GM23338 (cell line): ENCODE results near the gene SMIM28. TPM values are rescaled to one million over a fixed set of nuclear protein-coding genes. Genes with fewer than 3 reads are reported as not detected.

Experiments
- ATAC-seq: fragments of 200-7000 bp; cut with Tn5 transposase; 3 replicates; pipeline ENCODE4 v1.9.1; 2020
- DNase-seq: peaks from one replicate; pipeline ENCODE4 v3.0.0-alpha.2; 2015; ENCODE audit warnings: low spot score
- H2AFZ ChIP-seq: fragments of 200-600 bp; sonication (generic); 2 replicates; pipeline ENCODE4 v1.8.0; 2016; ENCODE audit warnings: antibody characterized with exemption, mild to moderate bottlenecking, moderate library complexity
- H3F3A ChIP-seq: fragments of 200-600 bp; sonication (generic); replicated peaks from 2 replicates; pipeline ENCODE4 v1.8.0; 2017; ENCODE audit warnings: antibody characterized with exemption, mixed run types, low read depth
- H3K27ac ChIP-seq: fragments of 200-600 bp; sonication (generic); 2 replicates; pipeline ENCODE4 v1.6.1; 2016; ENCODE audit warnings: low read depth
- H3K27me3 ChIP-seq: fragments of 200-600 bp; sonication (generic); 2 replicates; pipeline ENCODE4 v1.8.0; 2016; ENCODE audit warnings: mild to moderate bottlenecking, mixed run types, moderate library complexity; ENCODE audit not compliant: insufficient read depth
- H3K36me3 ChIP-seq: fragments of 200-600 bp; sonication (generic); 2 replicates; pipeline ENCODE4 v1.8.0; 2016; ENCODE audit warnings: mild to moderate bottlenecking; ENCODE audit not compliant: insufficient read depth
- H3K4me1 ChIP-seq: fragments of 200-600 bp; sonication (generic); 2 replicates; pipeline ENCODE4 v1.8.0; 2016; ENCODE audit warnings: mild to moderate bottlenecking, moderate library complexity; ENCODE audit not compliant: insufficient read depth
- H3K4me2 ChIP-seq: fragments of 200-600 bp; sonication (generic); 2 replicates; pipeline ENCODE4 v1.7.1; 2017; ENCODE audit warnings: mixed run types
- H3K4me3 ChIP-seq: fragments of 200-600 bp; sonication (generic); 2 replicates; pipeline ENCODE4 v1.6.1; 2016; ENCODE audit warnings: mixed run types
- H3K79me2 ChIP-seq: fragments of 200-600 bp; sonication (generic); replicated peaks from 2 replicates; pipeline ENCODE4 v1.8.0; 2017; ENCODE audit warnings: mild to moderate bottlenecking; ENCODE audit not compliant: insufficient read depth
- H3K9me2 ChIP-seq: fragments of 200-600 bp; sonication (generic); 2 replicates; pipeline ENCODE4 v1.8.0; 2017; ENCODE audit not compliant: insufficient read depth
- H4K20me1 ChIP-seq: fragments of 200-600 bp; sonication (generic); replicated peaks from 2 replicates; pipeline ENCODE4 v1.8.0; 2017; ENCODE audit warnings: mild to moderate bottlenecking; ENCODE audit not compliant: insufficient read depth
- H3K27ac Mint-ChIP-seq: 2 replicates; pipeline ENCODE4 v1.8.0; 2020; ENCODE audit warnings: inconsistent platforms, mild to moderate bottlenecking, moderate library complexity, mixed read lengths
- H3K27me3 Mint-ChIP-seq: 3 replicates; pipeline ENCODE4 v1.8.0; 2022; ENCODE audit warnings: low read depth, mild to moderate bottlenecking, moderate library complexity, mixed read lengths, inconsistent platforms; ENCODE audit not compliant: insufficient read depth, poor library complexity
- H3K36me3 Mint-ChIP-seq: 3 replicates; pipeline ENCODE4 v1.8.0; 2021; ENCODE audit warnings: low read depth, mild to moderate bottlenecking, inconsistent platforms, moderate library complexity, mixed read lengths
- H3K4me1 Mint-ChIP-seq: 3 replicates; pipeline ENCODE4 v1.8.0; 2020; ENCODE audit warnings: mild to moderate bottlenecking, inconsistent platforms, mixed read lengths
- H3K4me3 Mint-ChIP-seq: 3 replicates; pipeline ENCODE4 v1.8.0; 2021; ENCODE audit warnings: moderate library complexity, mild to moderate bottlenecking, inconsistent platforms, mixed read lengths
- H3K9me3 Mint-ChIP-seq: 3 replicates; pipeline ENCODE4 v1.8.0; 2020; ENCODE audit warnings: moderate library complexity, mild to moderate bottlenecking, inconsistent platforms, mixed read lengths
- EZH2 ChIP-seq: fragments of 200-600 bp; sonication (generic); IDR thresholded peaks from one replicate; pipeline ENCODE4 v1.8.0; 2017; ENCODE audit warnings: antibody characterized with exemption, mild to moderate bottlenecking, low read depth; ENCODE audit not compliant: unreplicated experiment
- EZH2phosphoT487 ChIP-seq: fragments of 200-600 bp; sonication (generic); IDR thresholded peaks from one replicate; pipeline ENCODE4 v1.8.1; 2018; ENCODE audit warnings: antibody characterized with exemption; ENCODE audit not compliant: unreplicated experiment
- JUNB ChIP-seq: IDR thresholded peaks from one replicate; pipeline ENCODE4 v1.6.1; 2016; ENCODE audit warnings: antibody characterized with exemption; ENCODE audit not compliant: unreplicated experiment
- NANOG ChIP-seq: IDR thresholded peaks from 2 replicates; pipeline ENCODE4 v1.6.1; 2016; ENCODE audit warnings: antibody characterized with exemption, borderline replicate concordance
- POLR2AphosphoS5 ChIP-seq: IDR thresholded peaks from 2 replicates; pipeline ENCODE4 v1.6.1; 2016; ENCODE audit warnings: antibody characterized with exemption, low read depth
- STAT1 ChIP-seq: IDR thresholded peaks from one replicate; pipeline ENCODE4 v1.6.1; 2016; ENCODE audit warnings: antibody characterized with exemption; ENCODE audit not compliant: unreplicated experiment
- polyA plus RNA-seq: library from polyadenylated mRNA; unstranded; fragments of >200 nt; fragmentation: Nextera tagmentation; extraction: Ambion mirVana; gene quantifications from 2 replicates; pipeline ENCODE4 v1.2.1, GENCODE V29; 2016
- total RNA-seq: library from RNA; depleted of rRNA; stranded (reverse); fragments of >200 nt; shearing (Covaris generic); gene quantifications from 2 replicates; pipeline ENCODE4 v1.2.3, GENCODE V29; 2014
- TF ChIP-seq, protein P1 (sequence below): IDR thresholded peaks from one replicate; pipeline ENCODE4 v1.6.1; 2018; ENCODE audit warnings: antibody characterized with exemption; ENCODE audit not compliant: unreplicated experiment
- TF ChIP-seq, protein P2 (sequence below): IDR thresholded peaks from 2 replicates; pipeline ENCODE4 v1.6.1; 2016; ENCODE audit warnings: antibody characterized with exemption
- TF ChIP-seq, protein P3 (sequence below): fragments of 250-450 bp; sonication (Bioruptor Pico); IDR thresholded peaks from 2 replicates; pipeline ENCODE4 v1.5.0; 2020; ENCODE audit warnings: mild to moderate bottlenecking, moderate library complexity

SMIM28 gene
- total and polyA plus RNA-seq, 2 experiments from 2014 or later, result not detected

DNA sequence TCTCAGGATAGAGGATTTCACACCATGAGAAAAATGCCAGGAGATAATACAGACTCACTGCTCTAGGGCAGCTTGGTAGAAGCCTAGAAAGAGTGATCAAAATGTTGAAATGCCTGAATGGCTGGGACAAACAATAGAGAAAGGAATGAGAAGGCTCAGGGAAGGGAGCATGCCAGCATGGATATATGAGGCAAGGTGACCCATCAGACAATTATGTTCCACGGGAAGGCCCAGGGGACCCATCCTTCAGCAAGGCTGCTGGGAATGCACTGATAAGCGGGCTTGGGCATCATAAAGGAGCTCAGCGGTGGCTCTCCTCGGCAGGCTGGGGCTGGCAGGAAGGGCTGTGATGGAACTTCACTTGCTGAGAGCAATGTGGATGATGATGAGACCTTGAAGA lies 38.5 kb downstream of the SMIM28 start:
- no peak overlapping the region for H3K27ac ChIP-seq

More for the DNA sequence above, 38.5 kb downstream of the SMIM28 start:
- Mint-ChIP-seq H3K36me3 (peaks cover 49% of the 10 kb centered on the region), H3K27me3 (peaks cover 8% of the 10 kb centered on the region), H3K4me3 (no peak overlapping the region), H3K9me3 (no peaks in the 10 kb centered on the region), H3K4me1 (no peaks in the 10 kb centered on the region), H3K27ac (no peak overlapping the region)
- Histone ChIP-seq H3K4me2 (no peak overlapping the region), H3K9me2 (no peaks in the 10 kb centered on the region), H3F3A (no peaks in the 10 kb centered on the region), H2AFZ (no peak overlapping the region), H3K79me2 (no peaks in the 10 kb centered on the region), H3K27me3 (no peaks in the 10 kb centered on the region), H3K4me3 (no peak overlapping the region), H3K36me3 (peaks cover 12% of the 10 kb centered on the region), H3K4me1 (no peaks in the 10 kb centered on the region), H4K20me1 (no peaks in the 10 kb centered on the region; the same call in 1 of the 2 replicates)
- no peak for DNase-seq
- TF ChIP-seq, protein P1, sequence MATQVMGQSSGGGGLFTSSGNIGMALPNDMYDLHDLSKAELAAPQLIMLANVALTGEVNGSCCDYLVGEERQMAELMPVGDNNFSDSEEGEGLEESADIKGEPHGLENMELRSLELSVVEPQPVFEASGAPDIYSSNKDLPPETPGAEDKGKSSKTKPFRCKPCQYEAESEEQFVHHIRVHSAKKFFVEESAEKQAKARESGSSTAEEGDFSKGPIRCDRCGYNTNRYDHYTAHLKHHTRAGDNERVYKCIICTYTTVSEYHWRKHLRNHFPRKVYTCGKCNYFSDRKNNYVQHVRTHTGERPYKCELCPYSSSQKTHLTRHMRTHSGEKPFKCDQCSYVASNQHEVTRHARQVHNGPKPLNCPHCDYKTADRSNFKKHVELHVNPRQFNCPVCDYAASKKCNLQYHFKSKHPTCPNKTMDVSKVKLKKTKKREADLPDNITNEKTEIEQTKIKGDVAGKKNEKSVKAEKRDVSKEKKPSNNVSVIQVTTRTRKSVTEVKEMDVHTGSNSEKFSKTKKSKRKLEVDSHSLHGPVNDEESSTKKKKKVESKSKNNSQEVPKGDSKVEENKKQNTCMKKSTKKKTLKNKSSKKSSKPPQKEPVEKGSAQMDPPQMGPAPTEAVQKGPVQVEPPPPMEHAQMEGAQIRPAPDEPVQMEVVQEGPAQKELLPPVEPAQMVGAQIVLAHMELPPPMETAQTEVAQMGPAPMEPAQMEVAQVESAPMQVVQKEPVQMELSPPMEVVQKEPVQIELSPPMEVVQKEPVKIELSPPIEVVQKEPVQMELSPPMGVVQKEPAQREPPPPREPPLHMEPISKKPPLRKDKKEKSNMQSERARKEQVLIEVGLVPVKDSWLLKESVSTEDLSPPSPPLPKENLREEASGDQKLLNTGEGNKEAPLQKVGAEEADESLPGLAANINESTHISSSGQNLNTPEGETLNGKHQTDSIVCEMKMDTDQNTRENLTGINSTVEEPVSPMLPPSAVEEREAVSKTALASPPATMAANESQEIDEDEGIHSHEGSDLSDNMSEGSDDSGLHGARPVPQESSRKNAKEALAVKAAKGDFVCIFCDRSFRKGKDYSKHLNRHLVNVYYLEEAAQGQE, result no peak
- TF ChIP-seq, protein P2, sequence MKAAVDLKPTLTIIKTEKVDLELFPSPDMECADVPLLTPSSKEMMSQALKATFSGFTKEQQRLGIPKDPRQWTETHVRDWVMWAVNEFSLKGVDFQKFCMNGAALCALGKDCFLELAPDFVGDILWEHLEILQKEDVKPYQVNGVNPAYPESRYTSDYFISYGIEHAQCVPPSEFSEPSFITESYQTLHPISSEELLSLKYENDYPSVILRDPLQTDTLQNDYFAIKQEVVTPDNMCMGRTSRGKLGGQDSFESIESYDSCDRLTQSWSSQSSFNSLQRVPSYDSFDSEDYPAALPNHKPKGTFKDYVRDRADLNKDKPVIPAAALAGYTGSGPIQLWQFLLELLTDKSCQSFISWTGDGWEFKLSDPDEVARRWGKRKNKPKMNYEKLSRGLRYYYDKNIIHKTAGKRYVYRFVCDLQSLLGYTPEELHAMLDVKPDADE, result no peak
- TF ChIP-seq NANOG (no peak), STAT1 (no peak), POLR2AphosphoS5 (no peak), EZH2 (no peak), JUNB (no peak), EZH2phosphoT487 (no peak)
- TF ChIP-seq, protein P3, sequence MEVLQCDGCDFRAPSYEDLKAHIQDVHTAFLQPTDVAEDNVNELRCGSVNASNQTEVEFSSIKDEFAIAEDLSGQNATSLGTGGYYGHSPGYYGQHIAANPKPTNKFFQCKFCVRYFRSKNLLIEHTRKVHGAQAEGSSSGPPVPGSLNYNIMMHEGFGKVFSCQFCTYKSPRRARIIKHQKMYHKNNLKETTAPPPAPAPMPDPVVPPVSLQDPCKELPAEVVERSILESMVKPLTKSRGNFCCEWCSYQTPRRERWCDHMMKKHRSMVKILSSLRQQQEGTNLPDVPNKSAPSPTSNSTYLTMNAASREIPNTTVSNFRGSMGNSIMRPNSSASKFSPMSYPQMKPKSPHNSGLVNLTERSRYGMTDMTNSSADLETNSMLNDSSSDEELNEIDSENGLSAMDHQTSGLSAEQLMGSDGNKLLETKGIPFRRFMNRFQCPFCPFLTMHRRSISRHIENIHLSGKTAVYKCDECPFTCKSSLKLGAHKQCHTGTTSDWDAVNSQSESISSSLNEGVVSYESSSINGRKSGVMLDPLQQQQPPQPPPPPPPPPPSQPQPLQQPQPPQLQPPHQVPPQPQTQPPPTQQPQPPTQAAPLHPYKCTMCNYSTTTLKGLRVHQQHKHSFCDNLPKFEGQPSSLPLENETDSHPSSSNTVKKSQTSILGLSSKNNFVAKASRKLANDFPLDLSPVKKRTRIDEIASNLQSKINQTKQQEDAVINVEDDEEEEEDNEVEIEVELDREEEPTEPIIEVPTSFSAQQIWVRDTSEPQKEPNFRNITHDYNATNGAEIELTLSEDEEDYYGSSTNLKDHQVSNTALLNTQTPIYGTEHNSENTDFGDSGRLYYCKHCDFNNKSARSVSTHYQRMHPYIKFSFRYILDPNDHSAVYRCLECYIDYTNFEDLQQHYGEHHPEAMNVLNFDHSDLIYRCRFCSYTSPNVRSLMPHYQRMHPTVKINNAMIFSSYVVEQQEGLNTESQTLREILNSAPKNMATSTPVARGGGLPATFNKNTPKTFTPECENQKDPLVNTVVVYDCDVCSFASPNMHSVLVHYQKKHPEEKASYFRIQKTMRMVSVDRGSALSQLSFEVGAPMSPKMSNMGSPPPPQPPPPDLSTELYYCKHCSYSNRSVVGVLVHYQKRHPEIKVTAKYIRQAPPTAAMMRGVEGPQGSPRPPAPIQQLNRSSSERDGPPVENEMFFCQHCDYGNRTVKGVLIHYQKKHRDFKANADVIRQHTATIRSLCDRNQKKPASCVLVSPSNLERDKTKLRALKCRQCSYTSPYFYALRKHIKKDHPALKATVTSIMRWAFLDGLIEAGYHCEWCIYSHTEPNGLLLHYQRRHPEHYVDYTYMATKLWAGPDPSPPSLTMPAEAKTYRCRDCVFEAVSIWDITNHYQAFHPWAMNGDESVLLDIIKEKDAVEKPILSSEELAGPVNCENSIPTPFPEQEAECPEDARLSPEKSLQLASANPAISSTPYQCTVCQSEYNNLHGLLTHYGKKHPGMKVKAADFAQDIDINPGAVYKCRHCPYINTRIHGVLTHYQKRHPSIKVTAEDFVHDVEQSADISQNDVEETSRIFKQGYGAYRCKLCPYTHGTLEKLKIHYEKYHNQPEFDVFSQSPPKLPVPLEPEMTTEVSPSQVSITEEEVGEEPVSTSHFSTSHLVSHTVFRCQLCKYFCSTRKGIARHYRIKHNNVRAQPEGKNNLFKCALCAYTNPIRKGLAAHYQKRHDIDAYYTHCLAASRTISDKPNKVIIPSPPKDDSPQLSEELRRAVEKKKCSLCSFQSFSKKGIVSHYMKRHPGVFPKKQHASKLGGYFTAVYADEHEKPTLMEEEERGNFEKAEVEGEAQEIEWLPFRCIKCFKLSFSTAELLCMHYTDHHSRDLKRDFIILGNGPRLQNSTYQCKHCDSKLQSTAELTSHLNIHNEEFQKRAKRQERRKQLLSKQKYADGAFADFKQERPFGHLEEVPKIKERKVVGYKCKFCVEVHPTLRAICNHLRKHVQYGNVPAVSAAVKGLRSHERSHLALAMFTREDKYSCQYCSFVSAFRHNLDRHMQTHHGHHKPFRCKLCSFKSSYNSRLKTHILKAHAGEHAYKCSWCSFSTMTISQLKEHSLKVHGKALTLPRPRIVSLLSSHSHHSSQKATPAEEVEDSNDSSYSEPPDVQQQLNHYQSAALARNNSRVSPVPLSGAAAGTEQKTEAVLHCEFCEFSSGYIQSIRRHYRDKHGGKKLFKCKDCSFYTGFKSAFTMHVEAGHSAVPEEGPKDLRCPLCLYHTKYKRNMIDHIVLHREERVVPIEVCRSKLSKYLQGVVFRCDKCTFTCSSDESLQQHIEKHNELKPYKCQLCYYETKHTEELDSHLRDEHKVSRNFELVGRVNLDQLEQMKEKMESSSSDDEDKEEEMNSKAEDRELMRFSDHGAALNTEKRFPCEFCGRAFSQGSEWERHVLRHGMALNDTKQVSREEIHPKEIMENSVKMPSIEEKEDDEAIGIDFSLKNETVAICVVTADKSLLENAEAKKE (CRISPR knock-in tag), result no peak
- ATAC-seq, result no peak
